Muscle of leg (tissue), 16 donors: ENCODE measurements around the gene RHBDD3. TPM values are rescaled to one million over a fixed set of nuclear protein-coding genes. Genes with fewer than 3 reads are reported as not detected.

ENCODE experiments used
- DNase-seq: peaks from one replicate; pipeline ENCODE4 v3.0.0; 2013
- H3K27ac ChIP-seq: one replicate; pipeline ENCODE4 v1.5.1; 2013; ENCODE audit warnings: mild to moderate bottlenecking, low read length, control low read depth
- H3K27me3 ChIP-seq: one replicate; pipeline ENCODE4 v1.6.1; 2013; ENCODE audit warnings: low read length; ENCODE audit not compliant: control insufficient read depth, insufficient read depth
- H3K36me3 ChIP-seq: one replicate; pipeline ENCODE4 v1.6.1; 2013; ENCODE audit warnings: low read length; ENCODE audit not compliant: control insufficient read depth, insufficient read depth
- H3K4me1 ChIP-seq: one replicate; pipeline ENCODE4 v1.6.1; 2013; ENCODE audit warnings: low read length; ENCODE audit not compliant: control insufficient read depth, insufficient read depth
- H3K4me3 ChIP-seq: one replicate; pipeline ENCODE4 v1.5.1; 2013; ENCODE audit warnings: low read length, control low read depth
- H3K9me3 ChIP-seq: replicated peaks from 2 replicates; pipeline ENCODE4 v1.6.1; 2013; ENCODE audit warnings: low read depth, low read length; ENCODE audit not compliant: control insufficient read depth
- WGBS: methylation state at CpG from one replicate; pipeline ENCODE4 v1.1.5; 2013; ENCODE audit warnings: missing lambda C conversion rate; ENCODE audit not compliant: insufficient coverage; 5-methylcytosine and 5-hydroxymethylcytosine counted together
- long read RNA-seq, 11 donors: transcript quantifications; one replicate each; lab custom pipeline, GENCODE V29; 2026
- polyA plus RNA-seq, 8 donors: library from polyadenylated mRNA; unstranded; fragments of 120-200 nt; gene quantifications; one replicate each; pipeline versions ENCODE4 v1.2.1 to v1.2.3, GENCODE V29; 2013; ENCODE audit warnings: inconsistent platforms in 1 of 8, low replicate concordance in 1 of 8; ENCODE audit not compliant: insufficient read length in 8 of 8, insufficient read depth in 1 of 8
- total RNA-seq: library from RNA; stranded (reverse); fragments of 120-200 nt; gene quantifications from one replicate; pipeline ENCODE4 v1.2.4, GENCODE V29; 2013

RHBDD3 gene
- 22.4 TPM for total RNA-seq
- 10 to 100 TPM; 23.1 to 32.9 (median 28.6) TPM for polyA plus RNA-seq
- long read RNA-seq, donor 1, partial matches to known transcripts: 0 of 5 reads
- long read RNA-seq, donor 1, other reads (novel, unspliced or antisense): 0 of 5 reads
- long read RNA-seq, donor 2, partial matches to known transcripts: 0 of 1 reads
- long read RNA-seq, donor 2, other reads (novel, unspliced or antisense): 0 of 1 reads
- long read RNA-seq, donor 3, partial matches to known transcripts: 0 of 4 reads
- long read RNA-seq, donor 3, other reads (novel, unspliced or antisense): 0 of 4 reads
- long read RNA-seq, donor 4, partial matches to known transcripts: 6 of 11 reads
- long read RNA-seq, donor 4, other reads (novel, unspliced or antisense): 0 of 11 reads
- long read RNA-seq, donor 5, transcript RHBDD3-206 (3 exons, 999 nt): major isoform, 12 of 16 reads
- long read RNA-seq, donor 5, partial matches to known transcripts: 0 of 16 reads
- long read RNA-seq, donor 5, other reads (novel, unspliced or antisense): 0 of 16 reads
- long read RNA-seq, donor 6, partial matches to known transcripts: 176 of 206 reads
- long read RNA-seq, donor 6, other reads (novel, unspliced or antisense): 24 of 206 reads
- long read RNA-seq, donor 7, transcript RHBDD3-201 (7 exons, 1,794 nt): minor isoform, 5 of 11 reads
- long read RNA-seq, donor 7, transcript RHBDD3-206 (3 exons, 999 nt): major isoform, 6 of 11 reads
- long read RNA-seq, donor 7, partial matches to known transcripts: 0 of 11 reads
- long read RNA-seq, donor 7, other reads (novel, unspliced or antisense): 0 of 11 reads
- long read RNA-seq, donor 8, transcript RHBDD3-206 (3 exons, 999 nt): major isoform, 8 of 8 reads
- long read RNA-seq, donor 8, partial matches to known transcripts: 0 of 8 reads
- long read RNA-seq, donor 8, other reads (novel, unspliced or antisense): 0 of 8 reads
- long read RNA-seq, donor 9, transcript RHBDD3-206 (3 exons, 999 nt): major isoform, 7 of 7 reads
- long read RNA-seq, donor 9, partial matches to known transcripts: 0 of 7 reads
- long read RNA-seq, donor 9, other reads (novel, unspliced or antisense): 0 of 7 reads
- long read RNA-seq, donor 10, transcript RHBDD3-206 (3 exons, 999 nt): major isoform, 8 of 105 reads
- long read RNA-seq, donor 10, partial matches to known transcripts: 95 of 105 reads
- long read RNA-seq, donor 10, other reads (novel, unspliced or antisense): 0 of 105 reads
- long read RNA-seq, donor 11, partial matches to known transcripts: 96 of 99 reads
- long read RNA-seq, donor 11, other reads (novel, unspliced or antisense): 0 of 99 reads

- Histone ChIP-seq H3K36me3 (peaks cover 39% of the 10 kb centered on the region), H3K27me3 (no peaks in the 10 kb centered on the region), H3K9me3 (no peaks in the 10 kb centered on the region), H3K27ac (peak within 1 kb of the TSS; percentile 98), H3K4me3 (peak within 1 kb of the TSS; percentile 81), H3K4me1 (peaks cover 27% of the 10 kb centered on the region)
- DNase-seq: peak; percentile 98
- 0% methylated on average over 47 of the region's 67 CpGs for WGBS
Measured at GRCh38 chr22:29267858-29268510, at the start of gene RHBDD3, which contains the start of gene EWSR1. TSS of gene RHBDD3 (minus strand) at chr22:29267981. CDS start at chr22:29265626, 2,355 bp downstream. TSS of gene EWSR1 (plus strand) at chr22:29268268. CDS start at chr22:29268337, 69 bp downstream.

GRCh38 chr22:29316141-29316828, 48.5 kb upstream of the RHBDD3 start:
- Histone ChIP-seq H3K9me3 (no peaks in the 10 kb centered on the region), H3K36me3 (peaks cover 12% of the 10 kb centered on the region), H3K4me3 (peak overlapping the region; percentile 21), H3K27ac (no peak overlapping the region), H3K27me3 (peaks cover 41% of the 10 kb centered on the region), H3K4me1 (peaks cover 45% of the 10 kb centered on the region)
- DNase-seq: no peak
- 42% methylated on average over 6 of the region's 18 CpGs for WGBS

GRCh38 chr22:29315286-29316140, 47.7 kb upstream of the RHBDD3 start, which contains the start of gene RASL10A:
TSS of gene RASL10A (minus strand) at chr22:29315697. CDS start at chr22:29315246, 451 bp downstream.
- Histone ChIP-seq H3K9me3 (no peaks in the 10 kb centered on the region), H3K4me3 (peak within 1 kb of the TSS; percentile 21), H3K27me3 (peaks cover 41% of the 10 kb centered on the region), H3K4me1 (peaks cover 53% of the 10 kb centered on the region), H3K27ac (no peak within 1 kb of the TSS), H3K36me3 (peaks cover 15% of the 10 kb centered on the region)
- WGBS: 4% methylated on average over 73 of the region's 103 CpGs
- peak; percentile 59 for DNase-seq

- no peaks in the 10 kb centered on the region for H3K9me3 ChIP-seq
- H3K27ac ChIP-seq: no peak overlapping the region
- peak overlapping the region; percentile 8 for H3K4me3 ChIP-seq
- 3% methylated on average over 68 of the region's 69 CpGs for WGBS
- peaks cover 18% of the 10 kb centered on the region for H3K36me3 ChIP-seq
- DNase-seq: no peak
- H3K27me3 ChIP-seq: peaks cover 41% of the 10 kb centered on the region
- H3K4me1 ChIP-seq: peaks cover 59% of the 10 kb centered on the region
Measured at GRCh38 chr22:29314537-29315285, 46.9 kb upstream of the RHBDD3 start.

GRCh38 chr22:29313576-29314466, 46.0 kb upstream of the RHBDD3 start:
- peaks cover 41% of the 10 kb centered on the region for H3K27me3 ChIP-seq
- no peaks in the 10 kb centered on the region for H3K9me3 ChIP-seq
- DNase-seq: no peak
- no peak overlapping the region for H3K27ac ChIP-seq
- H3K4me3 ChIP-seq: no peak overlapping the region
- 14% methylated on average over 43 of the region's 51 CpGs for WGBS
- H3K4me1 ChIP-seq: peaks cover 68% of the 10 kb centered on the region
- peaks cover 18% of the 10 kb centered on the region for H3K36me3 ChIP-seq

- peak; percentile 79 for DNase-seq
- Histone ChIP-seq H3K36me3 (peaks cover 18% of the 10 kb centered on the region), H3K4me3 (no peak overlapping the region), H3K9me3 (no peaks in the 10 kb centered on the region), H3K27ac (no peak overlapping the region), H3K4me1 (peaks cover 75% of the 10 kb centered on the region), H3K27me3 (peaks cover 41% of the 10 kb centered on the region)
- 8% methylated on average over 42 of the region's 44 CpGs for WGBS
Measured at GRCh38 chr22:29313126-29313575, 45.4 kb upstream of the RHBDD3 start.
